Neural progenitor cell (in vitro differentiated cells): Measurements from ENCODE around the gene SLC22A23. TPM values are rescaled to one million over a fixed set of nuclear protein-coding genes. Genes with fewer than 3 reads are reported as not detected.

Experiments used
- DNase-seq: peaks from one replicate; pipeline ENCODE4 v3.0.0-alpha.2; 2016; ENCODE audit warnings: low spot score
- H2AFZ ChIP-seq: fragments of 200-600 bp; sonication (generic); replicated peaks from 2 replicates; pipeline ENCODE4 v1.6.1; 2016; ENCODE audit warnings: antibody characterized with exemption
- H3F3A ChIP-seq: fragments of 200-600 bp; sonication (generic); 2 replicates; pipeline ENCODE4 v1.6.1; 2016; ENCODE audit warnings: antibody characterized with exemption, low read depth
- H3K27ac ChIP-seq: fragments of 200-600 bp; sonication (generic); 2 replicates; pipeline ENCODE4 v1.5.1; 2016; ENCODE audit warnings: mild to moderate bottlenecking
- H3K27me3 ChIP-seq: fragments of 200-600 bp; sonication (generic); 2 replicates; pipeline ENCODE4 v1.6.1; 2016; ENCODE audit warnings: mild to moderate bottlenecking, moderate library complexity
- H3K36me3 ChIP-seq: fragments of 200-600 bp; sonication (generic); 2 replicates; pipeline ENCODE4 v1.5.1; 2016
- H3K4me1 ChIP-seq: fragments of 200-600 bp; sonication (generic); 2 replicates; pipeline ENCODE4 v1.6.1; 2016; ENCODE audit warnings: mixed run types
- H3K4me2 ChIP-seq: fragments of 200-600 bp; sonication (generic); 2 replicates; pipeline ENCODE4 v1.6.1; 2016
- H3K4me3 ChIP-seq: fragments of 200-600 bp; sonication (generic); 2 replicates; pipeline ENCODE4 v1.5.1; 2016
- H3K79me2 ChIP-seq: fragments of 200-600 bp; sonication (generic); 2 replicates; pipeline ENCODE4 v1.6.1; 2016; ENCODE audit warnings: low read depth
- H3K9ac ChIP-seq: fragments of 200-600 bp; sonication (generic); 2 replicates; pipeline ENCODE4 v1.6.1; 2016
- H3K9me3 ChIP-seq: fragments of 200-600 bp; sonication (generic); 2 replicates; pipeline ENCODE4 v1.5.1; 2016; ENCODE audit warnings: low read depth
- H4K20me1 ChIP-seq: fragments of 200-600 bp; sonication (generic); 2 replicates; pipeline ENCODE4 v1.6.1; 2016; ENCODE audit warnings: low read depth
- H3K27ac Mint-ChIP-seq: 3 replicates; pipeline ENCODE4 v1.8.0; 2021; ENCODE audit warnings: mixed read lengths
- H3K27me3 Mint-ChIP-seq: 2 replicates; pipeline ENCODE4 v1.8.0; 2022; ENCODE audit warnings: low read depth, mild to moderate bottlenecking, inconsistent platforms, moderate library complexity, mixed read lengths; ENCODE audit not compliant: insufficient read depth
- H3K36me3 Mint-ChIP-seq: 3 replicates; pipeline ENCODE4 v1.8.0; 2021; ENCODE audit warnings: mixed read lengths
- H3K4me1 Mint-ChIP-seq: 3 replicates; pipeline ENCODE4 v1.8.0; 2021; ENCODE audit warnings: mixed read lengths
- H3K4me3 Mint-ChIP-seq: 3 replicates; pipeline ENCODE4 v1.8.0; 2021; ENCODE audit warnings: mild to moderate bottlenecking, moderate library complexity, mixed read lengths
- H3K9me3 Mint-ChIP-seq: 3 replicates; pipeline ENCODE4 v1.8.0; 2020; ENCODE audit warnings: mixed read lengths
- CTCF ChIP-seq: fragments of 200-600 bp; sonication (generic); IDR thresholded peaks from 2 replicates; pipeline ENCODE4 v1.5.1; 2017; ENCODE audit warnings: antibody characterized with exemption, mild to moderate bottlenecking
- EZH2 ChIP-seq: fragments of 200-600 bp; sonication (generic); IDR thresholded peaks from 2 replicates; pipeline ENCODE4 v1.6.1; 2017; ENCODE audit warnings: antibody characterized with exemption, mild to moderate bottlenecking, moderate library complexity
- EZH2phosphoT487 ChIP-seq: fragments of 200-600 bp; sonication (generic); IDR thresholded peaks from 2 replicates; pipeline ENCODE4 v1.6.1; 2017; ENCODE audit warnings: antibody characterized with exemption
- total RNA-seq: library from RNA; depleted of rRNA; stranded (reverse); fragments of >200 nt; gene quantifications from 2 replicates; pipeline ENCODE4 v1.2.3, GENCODE V29; 2015; ENCODE audit warnings: low replicate concordance

The SLC22A23 gene
- total RNA-seq, 1 donor from 2014 or later: 0.99 TPM

DNA sequence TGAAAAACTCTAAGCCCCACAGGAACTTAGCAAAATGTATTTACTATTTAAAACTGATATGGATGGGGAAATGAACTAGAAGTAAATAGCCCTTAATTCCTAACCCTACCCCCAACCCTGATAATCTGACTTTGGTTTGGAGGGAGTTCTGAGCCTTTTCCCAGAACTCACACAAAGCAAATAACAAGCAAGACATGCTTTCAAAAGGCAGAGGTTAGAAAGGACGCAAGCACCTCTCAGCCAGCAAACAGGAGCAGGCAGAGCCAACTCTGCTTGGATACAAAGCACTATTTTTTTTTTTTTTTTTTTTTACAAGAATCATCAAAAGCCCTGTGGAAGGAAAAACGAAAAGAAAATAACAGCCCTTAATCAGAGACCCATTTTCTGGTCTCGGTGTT is 58.7 kb downstream of the SLC22A23 start:
- Mint-ChIP-seq H3K36me3 (peaks cover 31% of the 10 kb centered on the region), H3K4me3 (no peak overlapping the region), H3K9me3 (no peaks in the 10 kb centered on the region), H3K27me3 (no peaks in the 10 kb centered on the region), H3K27ac (peak overlapping the region; percentile 25), H3K4me1 (peaks cover 49% of the 10 kb centered on the region)
- Histone ChIP-seq H3F3A (no peaks in the 10 kb centered on the region), H3K9me3 (no peaks in the 10 kb centered on the region), H3K4me1 (peaks cover 17% of the 10 kb centered on the region), H3K27ac (no peak overlapping the region), H3K27me3 (no peaks in the 10 kb centered on the region), H3K4me2 (no peak overlapping the region), H2AFZ (no peak overlapping the region), H4K20me1 (no peaks in the 10 kb centered on the region), H3K36me3 (no peaks in the 10 kb centered on the region), H3K79me2 (no peaks in the 10 kb centered on the region), H3K9ac (no peak overlapping the region), H3K4me3 (no peak overlapping the region)
- no peak for TF ChIP-seq EZH2
- no peak for TF ChIP-seq CTCF
- no peak for TF ChIP-seq EZH2phosphoT487
- no peak for DNase-seq

GRCh38 chr6:3397229-3398164 is 59.4 kb downstream of the SLC22A23 start:
- Mint-ChIP-seq H3K36me3 (peaks cover 29% of the 10 kb centered on the region), H3K27ac (peak overlapping the region; percentile 94), H3K4me1 (peaks cover 42% of the 10 kb centered on the region), H3K27me3 (no peaks in the 10 kb centered on the region), H3K9me3 (no peaks in the 10 kb centered on the region), H3K4me3 (no peak overlapping the region)
- Histone ChIP-seq H4K20me1 (no peaks in the 10 kb centered on the region), H3K27me3 (no peaks in the 10 kb centered on the region), H3K4me3 (no peak overlapping the region), H3K79me2 (no peaks in the 10 kb centered on the region), H3K36me3 (no peaks in the 10 kb centered on the region), H2AFZ (no peak overlapping the region), H3K4me2 (no peak overlapping the region), H3F3A (peaks cover 4% of the 10 kb centered on the region), H3K9me3 (no peaks in the 10 kb centered on the region), H3K27ac (no peak overlapping the region), H3K4me1 (peaks cover 24% of the 10 kb centered on the region), H3K9ac (no peak overlapping the region)
- no peak for TF ChIP-seq EZH2phosphoT487
- no peak for TF ChIP-seq CTCF
- TF ChIP-seq EZH2: no peak
- DNase-seq: no peak

DNA sequence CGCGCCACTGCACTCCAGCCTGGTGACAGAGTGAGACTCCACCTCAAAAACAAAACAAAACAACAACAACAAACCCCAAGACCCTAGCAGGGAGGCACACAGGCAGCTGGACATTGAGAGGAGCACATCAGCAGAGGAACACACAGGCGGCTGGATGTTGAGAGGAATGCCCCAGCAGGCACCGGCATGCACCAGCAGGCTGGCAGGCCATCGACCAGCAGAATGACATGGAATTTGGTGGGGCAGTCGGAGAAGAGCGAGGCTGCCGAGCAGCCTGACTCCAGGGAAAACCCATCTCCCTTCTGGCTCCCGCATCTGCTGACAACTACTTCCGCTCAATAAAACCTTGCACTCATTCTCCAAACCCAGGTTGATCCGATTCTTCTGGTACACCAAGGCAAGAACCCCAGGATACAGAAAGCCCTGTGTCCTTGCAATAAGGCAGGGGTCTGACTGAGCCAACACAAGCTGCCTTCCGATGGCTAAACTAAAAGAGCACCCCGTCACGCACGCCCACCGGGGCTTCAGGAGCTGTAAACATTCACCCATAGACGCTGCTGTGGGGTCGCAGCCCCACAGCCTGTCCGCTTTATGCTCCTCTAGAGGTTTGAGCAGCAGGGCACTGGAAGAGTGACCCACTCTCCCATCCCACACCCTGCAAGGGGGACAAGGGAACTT is 60.2 kb downstream of the SLC22A23 start:
- Mint-ChIP-seq H3K4me3 (no peak overlapping the region), H3K27me3 (no peaks in the 10 kb centered on the region), H3K36me3 (peaks cover 21% of the 10 kb centered on the region), H3K4me1 (peaks cover 35% of the 10 kb centered on the region), H3K27ac (peak overlapping the region; percentile 94), H3K9me3 (no peaks in the 10 kb centered on the region)
- Histone ChIP-seq H3K4me1 (peaks cover 30% of the 10 kb centered on the region), H3K36me3 (no peaks in the 10 kb centered on the region), H3K79me2 (no peaks in the 10 kb centered on the region), H3K9ac (no peak overlapping the region), H3K27ac (no peak overlapping the region), H4K20me1 (no peaks in the 10 kb centered on the region), H3K27me3 (no peaks in the 10 kb centered on the region), H2AFZ (no peak overlapping the region), H3F3A (peaks cover 4% of the 10 kb centered on the region), H3K4me2 (no peak overlapping the region), H3K4me3 (no peak overlapping the region), H3K9me3 (no peaks in the 10 kb centered on the region)
- DNase-seq: no peak
- TF ChIP-seq EZH2: no peak
- no peak for TF ChIP-seq EZH2phosphoT487
- no peak for TF ChIP-seq CTCF
